Activated CD8-positive, alpha-beta memory T cell treated with anti-CD3 and anti-CD28 coated beads, Interleukin-2, amount 50 U/mL, for 24 hours (primary cell): ENCODE measurements around the gene XXYLT1.
"Not testable (repeated sequence)": the region's sequence is repeated elsewhere in the genome, so short reads cannot be mapped to it uniquely, and the experiment has no call there.

ENCODE experiments used
- DNase-seq: peaks from one replicate; pipeline ENCODE4 v3.0.0-alpha.2; 2020; ENCODE audit errors: extremely low read depth

Gene XXYLT1

GRCh38 chr3:195207731-195208130 lies 63.2 kb downstream of the XXYLT1 start:
- no peak for DNase-seq

- DNase-seq: no peak
These were observed 63.9 kb downstream of the XXYLT1 start for GRCh38 chr3:195207056-195207455.

- no peak for DNase-seq
These were observed 66.4 kb downstream of the XXYLT1 start for GRCh38 chr3:195204360-195205163.

- no peak for DNase-seq
These were observed 67.4 kb downstream of the XXYLT1 start for GRCh38 chr3:195203606-195204005.

- DNase-seq: no peak
These were observed 69.7 kb downstream of the XXYLT1 start for GRCh38 chr3:195201295-195201694.

GRCh38 chr3:195200010-195200822 lies 70.7 kb downstream of the XXYLT1 start:
- DNase-seq: no peak

- DNase-seq: no peak
These were observed 72.3 kb downstream of the XXYLT1 start for GRCh38 chr3:195198426-195199346.

GRCh38 chr3:195197765-195198425 lies 73.1 kb downstream of the XXYLT1 start:
- DNase-seq: no peak

GRCh38 chr3:195196266-195196665 lies 74.7 kb downstream of the XXYLT1 start:
- no peak for DNase-seq

- DNase-seq: no peak
These were observed 75.4 kb downstream of the XXYLT1 start for GRCh38 chr3:195195321-195196209.

- no peak for DNase-seq
These were observed 76.3 kb downstream of the XXYLT1 start for GRCh38 chr3:195194559-195195206.

GRCh38 chr3:195191580-195191979 lies 79.4 kb downstream of the XXYLT1 start:
- no peak for DNase-seq

GRCh38 chr3:195189821-195190220 lies 81.1 kb downstream of the XXYLT1 start:
- DNase-seq: no peak

GRCh38 chr3:195188426-195188927 lies 82.5 kb downstream of the XXYLT1 start:
- DNase-seq: no peak

GRCh38 chr3:195187609-195188425 lies 83.1 kb downstream of the XXYLT1 start:
- no peak for DNase-seq

- not testable (repeated sequence) for DNase-seq
These were observed 84.3 kb downstream of the XXYLT1 start for GRCh38 chr3:195186710-195187047.

- no peak for DNase-seq
These were observed 84.8 kb downstream of the XXYLT1 start for GRCh38 chr3:195186041-195186709.

- no peak for DNase-seq
These were observed 85.4 kb downstream of the XXYLT1 start for GRCh38 chr3:195185583-195185982.
